Amniotic stem cell (primary cell): Measurements from ENCODE around the gene SCARB1.
"Not testable (repeated sequence)": the region's sequence is repeated elsewhere in the genome, so short reads cannot be mapped to it uniquely, and the experiment has no call there.

Experiments used
- DNase-seq: peaks from one replicate; lab custom pipeline; 2025; lab: John Stamatoyannopoulos, UW

Gene SCARB1, protein sequence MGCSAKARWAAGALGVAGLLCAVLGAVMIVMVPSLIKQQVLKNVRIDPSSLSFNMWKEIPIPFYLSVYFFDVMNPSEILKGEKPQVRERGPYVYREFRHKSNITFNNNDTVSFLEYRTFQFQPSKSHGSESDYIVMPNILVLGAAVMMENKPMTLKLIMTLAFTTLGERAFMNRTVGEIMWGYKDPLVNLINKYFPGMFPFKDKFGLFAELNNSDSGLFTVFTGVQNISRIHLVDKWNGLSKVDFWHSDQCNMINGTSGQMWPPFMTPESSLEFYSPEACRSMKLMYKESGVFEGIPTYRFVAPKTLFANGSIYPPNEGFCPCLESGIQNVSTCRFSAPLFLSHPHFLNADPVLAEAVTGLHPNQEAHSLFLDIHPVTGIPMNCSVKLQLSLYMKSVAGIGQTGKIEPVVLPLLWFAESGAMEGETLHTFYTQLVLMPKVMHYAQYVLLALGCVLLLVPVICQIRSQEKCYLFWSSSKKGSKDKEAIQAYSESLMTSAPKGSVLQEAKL

DNA sequence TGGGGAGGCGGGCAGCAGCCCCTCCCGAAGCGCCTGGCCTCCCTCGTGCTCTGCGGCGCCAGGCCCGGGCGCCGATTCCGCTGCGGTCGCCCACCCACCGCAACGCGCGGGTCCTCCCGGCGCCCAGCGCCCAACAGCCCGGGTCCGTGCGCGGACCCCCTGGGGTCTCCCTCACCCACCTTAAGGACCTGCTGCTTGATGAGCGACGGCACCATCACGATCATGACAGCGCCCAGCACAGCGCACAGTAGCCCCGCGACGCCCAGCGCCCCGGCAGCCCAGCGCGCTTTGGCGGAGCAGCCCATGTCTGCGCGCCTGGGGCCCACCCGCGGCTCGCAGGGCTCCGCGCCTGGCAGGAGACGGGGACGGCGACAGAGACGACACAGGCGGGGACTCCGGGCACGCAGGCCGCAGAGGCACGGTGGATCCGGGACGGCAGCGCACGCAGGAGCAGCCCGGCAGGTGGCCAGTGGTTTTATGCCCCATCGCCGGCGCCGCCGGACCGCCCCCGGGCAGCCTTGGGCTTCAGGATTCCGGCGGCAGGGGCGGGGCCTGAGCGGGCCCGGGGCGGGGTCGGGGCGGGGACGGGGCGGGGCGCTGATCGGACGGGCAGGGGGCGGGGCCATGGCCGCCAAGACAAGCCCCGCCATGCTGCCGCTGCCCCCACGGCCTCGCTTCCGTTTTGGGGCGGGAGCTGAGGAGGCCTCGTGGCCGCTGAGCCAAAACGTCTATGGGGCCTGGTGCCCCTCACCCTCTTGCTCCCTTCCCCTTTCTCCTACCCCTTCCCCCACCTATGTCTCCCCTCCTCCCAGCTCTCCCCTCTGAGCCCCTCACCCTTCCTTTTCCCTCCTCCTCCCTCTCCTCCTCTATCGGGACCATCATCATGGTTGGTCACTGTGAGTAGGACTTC, at the start of gene SCARB1:
TSS of gene SCARB1 (minus strand) at position 449 of the 910 bp plus-strand sequence. CDS start at position 305, 144 bp downstream.
- peak; percentile 37 for DNase-seq

DNA sequence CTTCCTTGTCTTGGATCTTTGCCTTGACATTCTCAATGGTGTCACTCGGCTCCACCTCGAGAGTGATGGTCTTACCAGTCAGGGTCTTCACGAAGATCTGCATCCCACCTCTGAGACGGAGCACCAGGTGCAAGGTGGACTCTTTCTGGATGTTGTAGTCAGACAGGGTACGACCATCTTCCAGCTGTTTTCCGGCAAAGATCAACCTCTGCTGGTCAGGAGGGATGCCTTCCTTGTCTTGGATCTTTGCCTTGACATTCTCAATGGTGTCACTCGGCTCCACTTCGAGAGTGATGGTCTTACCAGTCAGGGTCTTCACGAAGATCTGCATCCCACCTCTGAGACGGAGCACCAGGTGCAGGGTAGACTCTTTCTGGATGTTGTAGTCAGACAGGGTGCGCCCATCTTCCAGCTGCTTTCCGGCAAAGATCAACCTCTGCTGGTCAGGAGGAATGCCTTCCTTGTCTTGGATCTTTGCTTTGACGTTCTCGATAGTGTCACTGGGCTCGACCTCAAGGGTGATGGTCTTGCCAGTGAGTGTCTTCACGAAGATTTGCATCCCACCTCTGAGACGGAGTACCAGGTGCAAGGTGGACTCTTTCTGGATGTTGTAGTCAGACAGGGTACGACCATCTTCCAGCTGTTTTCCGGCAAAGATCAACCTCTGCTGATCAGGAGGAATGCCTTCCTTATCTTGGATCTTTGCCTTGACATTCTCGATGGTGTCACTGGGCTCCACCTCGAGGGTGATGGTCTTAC, 49.0 kb upstream of the SCARB1 start:
- not testable (repeated sequence) for DNase-seq

DNA sequence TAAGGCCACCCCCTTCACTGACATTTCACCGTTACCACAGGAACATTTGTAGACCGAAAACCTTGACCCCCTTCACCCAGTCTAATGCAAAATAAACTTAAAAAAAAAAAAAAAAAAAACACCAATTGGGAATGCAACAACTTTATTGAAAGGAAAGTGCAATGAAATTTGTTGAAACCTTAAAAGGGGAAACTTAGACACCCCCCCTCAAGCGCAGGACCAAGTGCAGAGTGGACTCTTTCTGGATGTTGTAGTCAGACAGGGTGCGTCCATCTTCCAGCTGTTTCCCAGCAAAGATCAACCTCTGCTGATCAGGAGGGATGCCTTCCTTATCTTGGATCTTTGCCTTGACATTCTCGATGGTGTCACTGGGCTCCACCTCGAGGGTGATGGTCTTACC, 47.9 kb upstream of the SCARB1 start:
- not testable (repeated sequence) for DNase-seq

DNA sequence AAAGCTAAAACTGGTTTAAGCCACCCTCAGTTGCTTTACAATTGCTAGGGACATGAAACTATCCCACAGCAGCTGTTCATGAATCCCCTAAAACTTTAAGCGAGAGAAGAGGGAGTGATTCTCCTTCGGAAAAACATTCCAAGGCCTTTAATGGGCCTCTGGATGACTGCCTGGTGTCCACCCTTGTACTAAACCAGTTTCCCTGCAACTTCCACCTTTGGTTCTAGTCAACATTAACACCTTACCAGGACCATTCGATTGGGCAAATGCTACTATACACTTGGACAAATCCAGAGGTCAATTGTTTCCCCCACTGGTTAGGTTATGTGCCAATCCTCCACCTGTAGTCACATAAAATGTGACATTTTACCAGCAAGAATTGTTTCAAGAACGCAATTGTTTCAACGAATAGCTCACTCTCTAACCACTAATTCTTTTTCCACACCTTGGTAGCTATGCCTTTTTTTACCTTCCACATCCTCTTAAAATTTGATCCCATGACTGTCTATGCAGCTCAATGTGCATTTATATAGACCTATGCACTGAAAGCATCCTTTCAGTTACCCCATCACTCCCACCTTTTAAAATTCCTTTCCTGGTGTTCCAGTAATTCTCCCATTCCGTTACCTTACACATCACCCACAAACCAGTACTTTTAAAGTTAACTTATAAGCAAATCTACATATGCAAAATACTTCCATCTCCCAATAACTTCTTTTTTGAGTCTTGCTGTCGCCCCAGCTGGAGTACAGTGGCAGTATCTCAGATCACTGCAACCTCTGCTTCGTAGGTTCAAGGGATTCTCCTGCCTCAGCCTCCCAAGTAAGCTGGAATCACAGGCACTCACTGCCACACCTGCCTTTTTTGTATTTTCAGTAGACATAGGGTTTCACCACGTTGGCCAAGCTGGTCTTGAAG, 47.2 kb upstream of the SCARB1 start:
- DNase-seq, result no peak

DNA sequence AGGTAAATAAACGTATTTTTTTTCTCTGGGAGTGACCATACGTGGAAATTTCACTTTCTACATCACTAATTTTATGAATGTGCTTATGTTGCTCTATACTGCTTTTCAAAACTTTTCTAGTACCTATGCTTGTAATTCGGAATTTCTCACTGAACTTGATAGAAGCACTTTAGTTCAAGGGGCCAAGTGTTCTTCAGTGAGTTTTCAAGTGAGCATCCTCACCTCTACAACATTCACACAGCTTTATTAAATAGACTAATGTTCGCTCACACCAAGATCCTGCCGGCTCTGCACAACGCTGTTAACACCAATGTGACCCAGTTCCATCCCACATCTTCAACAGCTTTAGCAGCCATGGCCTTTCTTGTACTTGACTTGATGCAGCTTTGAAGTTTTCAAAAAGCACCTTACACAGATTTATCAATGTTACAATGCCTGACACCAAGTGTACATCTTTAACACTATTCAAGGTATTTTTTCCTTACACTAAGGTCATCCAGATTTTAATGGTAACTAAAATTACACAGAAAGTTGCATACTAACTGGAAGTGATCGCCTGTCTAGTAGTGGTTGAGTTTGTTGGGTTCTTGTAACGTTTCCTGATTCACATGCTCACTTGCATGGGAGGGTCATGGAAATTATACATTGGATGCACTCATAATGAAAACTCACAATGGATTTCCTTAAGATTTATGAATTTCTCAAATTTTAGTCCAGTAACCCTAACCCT, 46.3 kb upstream of the SCARB1 start:
- DNase-seq, result no peak

DNA sequence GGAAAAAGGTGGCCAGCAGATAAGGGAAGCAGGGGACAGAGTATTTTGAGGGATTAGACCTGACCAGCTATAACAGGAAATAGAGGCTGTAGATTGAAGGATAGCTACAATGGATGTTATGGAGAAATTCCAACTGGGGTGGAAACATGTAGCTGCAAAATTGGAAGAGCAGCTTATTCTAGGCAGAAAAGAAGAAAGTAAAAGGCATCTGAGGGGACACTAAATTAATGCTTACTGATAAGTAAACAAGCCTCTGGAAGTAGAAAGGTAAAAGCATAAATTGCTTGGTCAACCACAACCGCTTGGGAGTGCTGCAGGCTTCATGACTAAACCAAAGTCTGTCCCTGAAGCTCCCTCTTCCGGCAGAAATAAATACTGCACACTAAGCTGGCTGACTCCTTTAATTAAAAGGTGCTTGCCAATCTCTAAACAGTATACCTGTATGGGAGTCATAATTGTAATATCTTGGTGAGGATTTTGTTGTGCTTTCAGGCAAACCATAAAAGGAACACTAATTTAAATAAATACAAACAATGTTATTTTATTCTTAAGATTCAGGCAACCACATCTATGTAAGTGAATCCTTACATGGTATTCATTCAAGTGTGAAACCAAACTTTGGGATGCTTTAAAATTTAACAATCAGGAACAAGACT, 43.1 kb upstream of the SCARB1 start:
- DNase-seq, result no peak

DNA sequence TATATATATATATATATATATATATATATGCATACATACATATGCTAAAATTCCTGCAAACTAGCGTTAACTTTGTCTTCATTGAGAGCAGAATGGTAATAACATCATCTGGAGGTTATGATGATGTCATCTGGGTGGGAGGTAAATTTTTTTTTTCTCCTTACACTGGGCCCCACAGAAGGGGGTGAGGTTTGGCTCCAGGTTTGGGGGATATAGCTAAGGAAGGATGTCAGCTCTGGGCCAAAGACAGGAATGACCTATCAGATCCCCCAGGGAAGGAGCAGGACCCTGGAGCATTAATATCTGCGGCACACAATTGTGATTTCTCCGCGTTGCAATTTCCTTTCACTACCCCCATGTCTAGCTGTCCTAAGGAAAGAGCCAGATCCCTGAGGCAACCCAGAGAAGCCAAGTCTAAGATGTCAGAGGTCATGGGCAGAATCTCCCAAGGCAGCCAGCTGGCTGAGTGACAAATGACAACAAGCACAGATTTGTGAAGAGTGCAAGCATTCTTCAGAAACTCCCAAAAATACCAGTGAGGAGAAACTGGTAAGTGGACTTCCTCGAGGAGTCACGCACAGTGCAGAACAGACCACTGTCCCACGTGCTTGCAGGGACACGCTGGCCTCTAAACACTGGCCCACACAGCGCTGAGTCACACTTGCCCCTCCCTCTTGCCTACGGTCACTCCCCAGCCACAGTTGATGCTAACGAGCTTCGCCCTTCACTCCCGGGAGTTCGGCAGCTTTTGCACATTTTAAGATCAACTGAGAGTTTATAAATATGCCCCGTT, 40.8 kb upstream of the SCARB1 start:
- DNase-seq, result peak; percentile 88

DNA sequence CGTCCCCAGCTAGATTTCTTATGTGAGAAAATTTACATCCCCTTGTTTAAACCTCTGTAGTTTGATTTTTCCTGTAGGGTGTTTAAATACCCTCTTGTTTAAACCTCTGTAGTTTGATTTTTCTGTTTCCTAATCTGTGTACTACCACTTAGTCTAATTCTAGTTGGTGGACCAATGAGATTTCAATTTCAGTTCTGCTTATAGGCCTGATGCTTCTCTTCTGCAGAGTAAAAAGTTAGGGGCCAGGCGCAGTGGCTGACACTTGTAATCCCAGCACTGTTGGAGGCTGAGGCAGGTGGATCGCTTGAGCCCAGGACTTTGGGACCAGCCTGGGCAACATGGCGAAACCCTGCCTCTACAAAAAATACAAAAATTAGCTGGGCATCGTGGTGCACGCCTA, 39.3 kb upstream of the SCARB1 start:
- DNase-seq, result no peak

DNA sequence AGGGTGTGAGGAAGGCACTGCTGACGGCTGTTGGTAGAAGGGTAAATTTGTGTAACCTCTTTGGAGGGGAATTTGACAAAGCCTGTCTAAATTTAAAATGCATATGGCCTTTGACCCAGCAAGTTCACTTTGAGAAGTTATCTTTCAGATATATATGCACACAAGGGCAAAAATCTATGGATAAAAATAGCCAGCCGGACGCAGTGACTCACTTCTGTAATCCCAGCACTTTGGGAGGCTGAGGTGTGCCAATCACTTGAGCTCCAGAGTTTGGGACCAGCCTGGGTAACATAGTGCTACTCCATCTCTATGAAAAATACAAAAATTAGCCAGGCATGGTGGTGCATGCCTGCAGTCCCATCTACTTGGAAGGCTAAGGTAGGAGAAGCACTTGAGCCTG, 37.3 kb upstream of the SCARB1 start:
- DNase-seq, result no peak

DNA sequence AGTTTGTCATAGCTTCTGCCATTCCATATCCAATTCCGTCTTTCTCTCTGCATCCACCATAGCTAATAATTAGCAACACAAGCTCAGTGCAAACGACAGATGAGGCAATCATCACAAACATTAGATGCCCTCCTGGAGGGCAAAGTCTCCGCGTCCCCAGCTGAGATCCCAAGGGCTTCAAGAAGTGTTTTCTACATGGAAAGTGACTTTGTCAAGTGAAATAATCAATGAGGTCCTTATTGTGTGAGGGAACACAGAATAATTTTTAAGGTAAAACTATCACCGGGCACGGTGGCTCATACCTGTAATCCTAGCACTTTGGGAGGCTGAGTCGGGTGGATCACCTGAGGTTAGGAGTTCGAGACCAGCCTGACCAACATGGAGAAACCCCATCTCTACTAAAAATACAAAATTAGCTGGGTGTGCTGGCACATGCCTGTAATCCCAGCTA, 36.7 kb upstream of the SCARB1 start:
- DNase-seq, result not testable (repeated sequence)

DNA sequence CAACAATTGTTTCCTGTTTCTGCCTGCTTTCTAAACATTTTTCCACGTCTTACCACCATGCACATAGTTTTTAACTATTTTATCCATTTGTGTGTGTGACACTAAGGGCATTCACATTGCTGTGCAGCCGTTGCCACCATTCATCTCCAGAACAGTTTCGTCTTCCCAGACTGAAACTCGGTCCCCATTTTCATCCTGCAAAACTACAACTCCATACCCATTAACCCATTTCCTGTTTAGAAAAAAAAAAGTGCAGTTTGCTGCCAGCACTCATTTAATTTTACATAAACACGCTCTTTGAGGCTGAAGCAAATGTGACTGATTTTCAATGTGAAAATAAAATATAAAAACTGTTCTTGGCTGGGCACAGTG, 35.2 kb upstream of the SCARB1 start:
- no peak for DNase-seq

DNA sequence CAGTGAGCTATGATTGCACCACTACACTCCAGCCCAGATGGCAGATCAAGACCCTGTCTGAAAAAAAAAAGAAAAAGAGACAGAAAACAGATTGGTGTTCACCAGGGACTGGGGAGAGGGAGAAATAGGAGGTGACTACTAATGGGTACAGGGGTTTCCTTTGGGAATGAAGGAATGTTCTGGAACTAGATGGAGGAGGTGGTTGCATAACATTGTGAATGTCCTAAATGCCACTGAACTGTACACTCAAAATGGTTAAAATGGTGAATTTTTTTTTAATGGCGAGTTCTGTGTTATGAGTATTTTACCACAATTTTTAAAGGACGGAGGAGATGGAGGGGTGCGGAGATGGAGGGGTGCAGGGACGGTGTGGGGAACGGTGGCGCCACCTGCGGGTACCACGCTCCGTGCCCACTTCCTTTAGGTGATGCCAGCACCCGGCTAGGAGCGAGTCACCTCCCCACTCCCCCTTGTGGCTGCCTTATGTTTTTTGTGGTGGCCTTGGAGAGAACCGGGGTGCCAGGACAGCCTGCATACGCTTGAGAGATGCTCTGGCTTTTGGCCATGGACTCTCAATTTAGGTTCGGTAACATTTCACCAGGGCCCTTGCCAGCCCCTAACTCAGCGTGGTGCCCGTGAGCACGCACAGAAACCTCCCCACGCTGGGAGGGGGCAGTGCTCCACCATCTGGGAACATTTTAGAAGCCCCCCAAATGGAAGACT, 34.7 kb upstream of the SCARB1 start:
- DNase-seq, result no peak

DNA sequence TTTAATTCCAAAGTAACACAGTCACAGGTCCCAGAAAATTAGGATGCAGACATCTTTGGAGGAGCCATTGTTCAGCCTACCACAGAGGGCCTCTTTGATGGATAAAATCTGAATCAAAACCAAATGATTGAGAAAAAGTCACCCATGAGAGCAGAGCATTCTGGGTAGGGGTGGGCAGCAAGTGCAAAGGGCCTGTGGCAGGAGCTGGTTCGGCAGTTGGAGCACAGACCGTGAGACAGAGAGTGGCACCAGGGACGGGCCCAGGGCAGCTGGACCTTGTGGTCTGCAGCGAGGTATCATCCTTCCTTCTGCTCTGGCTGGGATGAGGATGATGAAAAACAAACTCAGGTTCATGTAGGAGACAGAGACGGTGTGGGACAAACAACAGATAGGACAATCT, 32.8 kb upstream of the SCARB1 start:
- DNase-seq, result no peak

DNA sequence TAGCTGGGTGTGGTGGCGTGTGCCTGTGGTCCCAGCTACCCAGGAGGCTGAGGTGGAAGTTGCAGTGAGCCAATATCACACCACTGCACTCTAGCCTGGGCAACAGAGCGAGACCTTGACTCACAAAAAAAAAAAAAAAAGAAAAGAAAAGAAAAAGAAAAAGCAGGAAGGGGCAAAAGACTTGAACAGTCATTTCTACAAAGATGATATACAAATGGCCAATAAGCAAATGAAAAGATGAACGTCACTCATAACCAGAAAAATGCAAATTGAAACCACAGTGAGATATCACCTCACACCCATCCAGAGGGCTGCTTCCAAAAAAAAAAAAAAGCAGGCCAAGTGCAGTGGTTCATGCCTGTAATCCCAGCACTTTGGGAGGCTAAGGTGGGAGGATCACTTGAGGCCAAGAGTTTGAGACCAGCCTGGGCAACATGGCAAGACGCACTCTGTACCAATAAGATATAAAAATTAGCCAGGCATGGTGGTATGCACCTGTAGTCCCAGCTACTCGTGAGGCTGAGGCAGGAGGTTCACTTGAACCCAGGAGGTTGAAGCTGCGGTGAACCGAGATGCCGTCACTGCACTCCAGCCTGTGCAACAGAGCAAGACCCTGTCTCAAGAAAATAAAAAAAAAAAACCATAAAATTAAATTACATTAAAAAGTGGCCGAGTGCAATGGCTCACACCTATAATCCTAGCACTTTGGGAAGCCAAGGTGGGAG, 30.3 kb upstream of the SCARB1 start:
- no peak for DNase-seq

DNA sequence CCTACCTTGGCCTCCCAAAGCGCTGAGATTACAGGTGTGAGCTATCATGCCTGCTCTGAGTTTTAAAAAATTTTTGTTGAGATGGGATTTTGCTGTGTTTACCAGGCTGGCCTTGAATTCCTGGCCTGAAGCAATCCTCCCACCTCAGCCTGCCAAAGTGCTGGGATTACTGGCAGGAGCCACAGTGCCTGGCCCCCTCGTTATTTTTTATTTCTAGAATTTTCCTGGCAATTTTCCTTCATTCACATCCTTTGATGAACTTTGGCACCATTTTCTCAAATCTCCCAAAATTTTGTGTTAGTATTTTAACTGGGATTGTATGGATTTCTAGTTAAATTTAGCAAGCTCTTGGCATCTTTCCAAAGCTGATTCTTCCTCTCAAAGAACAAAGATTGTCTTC, 24.6 kb upstream of the SCARB1 start:
- DNase-seq, result no peak

DNA sequence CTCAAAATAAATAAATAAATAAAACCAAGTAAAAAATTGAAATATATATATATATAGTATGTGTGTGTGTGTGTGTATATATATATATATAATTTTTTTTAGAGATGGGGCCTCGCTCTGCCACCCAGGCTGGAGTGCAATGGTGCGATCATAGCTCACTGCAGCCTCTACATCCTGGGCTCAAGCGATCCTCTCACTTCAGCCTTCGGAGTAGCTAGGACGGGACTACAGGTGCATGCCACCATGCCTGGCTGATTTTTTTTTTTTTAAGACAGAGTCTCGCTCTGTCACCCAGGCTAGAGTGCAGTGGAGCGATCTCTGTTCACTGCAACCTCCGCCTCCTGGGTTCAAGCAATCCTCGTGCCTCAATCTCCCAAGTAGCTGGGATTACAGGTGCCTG, 24.1 kb upstream of the SCARB1 start:
- DNase-seq, result not testable (repeated sequence)
